ENCODE results near the gene MLLT3. TPM values are rescaled to one million over a fixed set of nuclear protein-coding genes. Genes with fewer than 3 reads are reported as not detected.

The MLLT3 gene
- total RNA-seq, 1 experiment from 2014 or later = 20.0 TPM

DNA sequence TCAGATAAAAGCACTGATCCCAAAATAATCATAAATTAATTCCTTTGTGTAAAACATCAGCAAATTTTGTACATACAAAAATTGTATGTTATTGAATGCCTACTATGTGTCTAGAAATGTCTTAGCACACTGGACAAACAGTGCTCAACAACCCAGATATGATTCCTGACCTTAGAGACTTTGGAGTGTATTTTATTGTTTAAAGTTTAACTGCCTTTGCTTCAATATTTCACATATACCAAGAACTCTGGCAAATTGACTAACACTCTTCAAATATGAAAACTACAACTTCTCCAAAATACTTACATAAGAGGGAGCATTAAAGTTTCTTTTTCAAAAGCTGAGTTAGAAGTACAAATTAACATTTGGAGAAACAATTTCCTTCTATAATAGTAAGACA is 231.9 kb downstream of the MLLT3 start:
- no peak for DNase-seq (ENCODE audit: low read depth)

DNA sequence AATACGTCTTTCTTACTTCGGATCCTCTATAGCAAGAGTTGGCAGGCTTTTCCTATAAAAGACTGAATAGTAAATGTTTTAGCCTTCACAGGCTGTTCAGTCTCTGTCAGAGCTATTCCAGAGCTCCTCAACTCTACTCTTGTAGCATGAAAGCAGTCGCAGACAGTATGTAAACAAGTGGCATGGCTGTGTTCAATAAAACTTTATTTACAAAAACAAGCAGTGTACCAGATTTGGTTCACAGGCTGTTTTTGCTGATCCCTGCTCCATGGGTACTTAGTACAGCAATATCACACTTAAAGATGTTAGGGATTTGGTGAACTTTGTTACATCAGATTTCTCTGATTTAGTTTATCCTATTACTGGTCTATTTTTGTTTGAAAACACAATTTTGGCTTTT is 235.2 kb downstream of the MLLT3 start:
- DNase-seq (ENCODE audit: low read depth) = no peak

DNA sequence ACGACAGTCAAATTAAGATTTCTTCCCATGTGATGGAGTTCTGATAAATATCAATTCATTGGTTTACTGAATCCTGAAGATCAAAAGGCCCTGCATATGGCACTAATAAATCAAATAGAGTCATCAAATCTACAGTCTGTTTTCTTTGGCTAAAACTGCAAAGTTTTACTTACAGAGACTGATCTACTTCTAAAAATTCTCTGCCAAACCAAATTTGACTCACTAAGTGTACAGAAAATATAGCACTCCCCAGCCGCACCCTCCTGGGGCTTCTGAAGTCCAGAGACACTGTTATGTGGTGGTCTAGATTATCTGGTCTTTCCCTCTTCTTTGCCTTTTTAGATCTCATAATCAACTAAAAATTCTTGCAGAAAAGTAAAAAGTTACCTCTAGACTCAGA is 237.7 kb downstream of the MLLT3 start:
- DNase-seq (ENCODE audit: low read depth) = no peak

DNA sequence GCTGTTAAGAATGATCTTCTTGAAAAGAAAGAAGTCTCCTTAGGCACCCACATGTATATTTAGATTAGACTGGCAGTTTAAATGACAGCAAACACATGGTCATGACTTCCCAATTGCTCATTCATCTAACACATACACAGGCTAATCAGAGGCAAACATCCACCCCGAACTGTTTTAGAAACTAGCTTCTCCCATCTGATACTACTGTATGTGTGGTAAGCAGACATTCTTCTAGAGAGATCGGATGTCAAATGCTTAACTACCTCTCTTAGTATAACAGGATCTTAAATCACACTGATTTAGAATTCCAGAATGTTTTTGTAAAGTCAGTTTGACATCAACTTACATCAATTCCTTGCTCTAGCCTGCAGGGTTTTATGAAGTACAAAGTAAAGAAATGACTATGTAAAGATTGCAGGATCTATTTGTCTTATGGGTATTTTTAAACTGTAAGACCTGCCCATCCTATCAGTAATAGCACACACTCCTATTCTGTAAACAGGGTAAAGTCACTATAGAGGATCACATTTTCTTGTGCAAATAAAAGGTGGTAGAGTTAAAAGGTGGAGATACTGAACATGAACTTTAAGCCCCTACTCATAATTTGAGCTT is 239.7 kb downstream of the MLLT3 start:
- DNase-seq (ENCODE audit: low read depth) = peak; percentile 34

DNA sequence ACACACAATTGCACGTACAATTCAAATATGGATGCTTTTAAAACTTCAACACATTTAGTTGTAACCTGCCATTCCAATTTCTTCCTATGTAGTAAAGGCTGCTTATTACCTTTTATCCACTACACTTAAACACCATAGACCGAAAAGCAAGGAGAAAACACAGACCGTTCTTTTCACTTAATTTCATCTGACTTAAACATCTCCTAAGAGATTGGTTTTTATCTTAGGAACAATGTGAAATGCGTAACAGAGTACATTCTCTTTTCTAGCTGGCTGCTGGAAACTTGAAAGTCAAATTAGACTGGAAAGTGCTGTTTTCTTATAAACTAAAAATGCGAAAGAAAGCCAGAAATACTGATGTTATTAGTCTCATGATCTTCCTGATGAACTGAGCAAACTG is 241.8 kb downstream of the MLLT3 start:
- no peak for DNase-seq (ENCODE audit: low read depth)

DNA sequence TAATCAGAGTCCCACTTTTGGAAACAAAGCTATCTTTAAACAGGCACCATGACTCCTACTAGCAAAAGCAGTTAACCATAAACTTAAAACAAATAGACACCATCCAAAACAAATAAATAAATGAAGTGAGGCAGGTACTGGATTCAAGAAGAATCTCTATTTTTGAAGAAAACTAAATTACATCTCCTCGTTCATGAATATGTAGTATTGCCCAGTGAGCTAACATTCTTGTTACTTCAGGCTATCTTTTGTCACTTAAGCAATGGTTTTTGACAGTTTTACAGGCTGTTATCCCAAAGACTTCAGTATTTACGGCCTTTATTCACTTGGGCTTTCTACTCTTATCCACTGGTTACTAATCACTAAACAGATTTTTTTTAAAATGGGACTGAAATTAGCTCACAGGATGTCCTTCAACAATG is 242.5 kb downstream of the MLLT3 start:
- DNase-seq (ENCODE audit: low read depth) = no peak

DNA sequence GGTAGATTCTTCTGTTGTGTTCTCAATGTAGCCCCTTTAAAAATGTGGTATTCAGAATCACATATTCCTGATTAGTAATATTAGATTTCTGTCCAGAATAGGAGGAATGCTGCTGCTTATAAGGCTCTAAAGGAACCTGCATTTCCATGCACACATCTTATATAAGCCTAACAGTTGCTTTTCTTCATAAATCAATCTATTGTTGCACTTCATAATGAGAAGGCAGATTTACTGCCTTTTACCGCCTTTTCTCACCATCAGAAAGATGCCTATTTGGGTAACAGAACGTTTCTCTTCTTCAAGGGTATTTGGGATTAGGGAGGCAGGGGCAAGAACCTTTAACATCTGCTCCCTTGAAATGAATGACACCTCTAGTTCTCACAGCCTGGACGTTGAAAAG is 243.4 kb downstream of the MLLT3 start:
- DNase-seq (ENCODE audit: low read depth) = no peak

DNA sequence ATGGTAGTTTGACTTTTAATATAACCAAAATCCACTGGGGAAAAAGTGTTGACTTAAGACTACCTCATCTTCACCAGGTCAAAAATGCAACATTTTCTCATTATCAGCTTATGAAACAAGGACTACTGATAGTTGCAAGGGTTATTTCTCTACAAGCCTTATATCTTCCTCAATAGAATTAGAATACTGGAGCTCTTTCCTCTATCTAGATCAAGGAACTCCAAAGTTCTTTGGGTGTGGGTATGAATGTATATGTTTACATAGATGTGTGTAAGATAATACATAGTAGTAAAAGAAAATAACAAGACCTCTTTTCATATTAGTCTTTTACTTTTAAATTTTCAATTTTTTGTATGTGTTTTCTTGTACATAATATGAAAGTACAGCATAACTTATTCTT is 244.5 kb downstream of the MLLT3 start:
- DNase-seq (ENCODE audit: low read depth) = no peak

DNA sequence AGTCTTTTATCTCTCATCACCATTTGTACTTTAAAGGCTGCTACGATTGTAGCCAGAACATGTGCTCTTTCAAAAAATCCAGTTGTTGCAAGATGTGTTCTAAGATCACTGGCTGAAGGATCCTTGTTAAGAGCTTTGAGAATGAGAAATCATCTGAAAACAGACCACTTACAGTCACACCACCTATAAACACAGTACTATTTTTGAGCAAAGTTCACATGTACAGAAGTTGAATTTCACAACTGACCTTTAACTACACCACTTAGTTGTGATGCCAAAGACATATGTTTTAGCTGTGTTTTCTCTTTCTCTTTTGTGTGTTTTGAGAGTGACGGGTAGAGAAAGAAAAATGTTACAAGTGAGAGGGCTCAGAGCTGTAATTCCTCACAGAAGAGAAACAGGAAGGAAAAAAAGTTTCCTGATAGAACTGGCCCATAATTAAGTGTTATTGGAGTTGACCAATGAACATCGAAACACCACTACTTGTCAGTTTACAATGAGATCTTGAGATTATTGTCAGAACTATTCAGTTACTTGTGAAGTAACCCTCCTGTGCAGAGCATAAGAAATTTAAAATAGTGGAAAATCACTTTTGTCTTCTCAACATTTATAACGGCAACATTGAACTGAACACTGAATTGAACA is 245.4 kb downstream of the MLLT3 start:
- no peak for DNase-seq (ENCODE audit: low read depth)

DNA sequence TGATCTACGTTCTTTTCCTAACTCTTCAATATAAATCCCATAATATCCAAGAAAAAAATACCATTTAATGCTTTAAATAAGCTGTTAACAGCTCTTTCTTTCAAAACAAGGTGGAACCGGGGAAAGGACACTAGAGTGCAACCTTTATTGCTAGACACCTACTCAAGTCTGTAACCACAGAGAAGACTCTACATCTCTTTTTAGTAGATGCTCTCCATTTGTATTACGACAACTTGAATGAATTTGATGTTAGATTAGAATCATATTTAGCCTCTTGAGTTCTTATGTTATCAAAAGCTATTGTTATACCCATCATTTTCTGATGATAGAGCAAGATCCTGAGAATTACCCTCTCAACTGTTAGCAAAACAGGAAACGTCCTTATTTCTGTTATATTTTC is 246.3 kb downstream of the MLLT3 start:
- no peak for DNase-seq (ENCODE audit: low read depth)

DNA sequence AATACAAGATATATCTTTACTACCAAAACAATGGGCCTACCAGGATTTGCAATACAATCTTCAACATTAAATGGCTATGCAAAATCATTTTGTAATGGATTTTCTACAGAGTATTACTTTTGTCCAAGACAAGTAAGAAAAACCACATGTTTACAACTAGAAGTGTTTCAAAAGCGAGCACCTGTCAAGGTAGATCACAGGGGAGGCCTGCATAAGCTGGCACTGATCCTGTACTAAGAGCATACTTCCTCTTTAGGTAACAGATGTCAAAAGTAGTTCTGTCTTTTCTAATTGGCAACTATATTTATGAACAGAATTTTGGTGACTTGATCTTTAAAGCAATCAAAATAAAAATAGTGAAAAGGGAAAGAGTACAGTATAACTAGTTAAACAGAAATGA is 249.0 kb downstream of the MLLT3 start:
- no peak for DNase-seq (ENCODE audit: low read depth)

DNA sequence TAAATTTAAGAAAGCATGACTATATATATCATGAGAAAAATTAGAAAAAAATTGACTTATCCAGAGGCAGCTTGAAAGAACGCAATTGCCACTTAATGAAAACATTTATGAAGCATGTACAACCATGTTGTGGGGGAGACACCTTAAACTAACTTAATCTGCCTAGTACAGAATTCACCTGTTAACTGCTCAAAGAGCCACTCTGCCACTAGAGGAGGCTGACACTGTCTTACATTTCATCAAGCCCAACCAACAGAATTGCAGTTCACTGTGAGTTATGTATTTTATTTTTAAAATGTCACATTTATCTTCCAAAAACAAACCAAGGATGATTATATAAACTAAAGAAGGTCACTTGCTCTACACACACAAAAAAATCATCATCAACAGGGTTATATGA is 252.9 kb downstream of the MLLT3 start:
- no peak for DNase-seq (ENCODE audit: low read depth)

DNA sequence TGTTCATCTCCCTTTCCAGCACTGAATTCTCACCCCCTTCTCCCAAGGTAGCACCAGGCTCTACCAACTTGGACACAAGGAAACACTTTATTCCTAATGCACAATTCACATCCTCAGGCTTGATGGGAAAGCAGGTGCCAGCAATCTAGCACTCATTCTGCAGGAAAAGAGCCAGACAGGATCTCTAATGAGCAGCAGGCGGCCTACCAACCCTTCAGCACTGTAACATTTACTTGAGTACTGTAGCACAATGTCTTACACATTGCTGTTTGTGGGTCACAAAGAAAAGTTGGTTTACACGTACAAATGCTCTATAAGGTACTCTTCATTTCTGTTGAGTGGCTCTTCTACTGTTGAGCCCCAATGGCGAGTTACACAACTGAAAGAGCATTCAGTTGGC is 254.4 kb downstream of the MLLT3 start:
- no peak for DNase-seq (ENCODE audit: low read depth)

DNA sequence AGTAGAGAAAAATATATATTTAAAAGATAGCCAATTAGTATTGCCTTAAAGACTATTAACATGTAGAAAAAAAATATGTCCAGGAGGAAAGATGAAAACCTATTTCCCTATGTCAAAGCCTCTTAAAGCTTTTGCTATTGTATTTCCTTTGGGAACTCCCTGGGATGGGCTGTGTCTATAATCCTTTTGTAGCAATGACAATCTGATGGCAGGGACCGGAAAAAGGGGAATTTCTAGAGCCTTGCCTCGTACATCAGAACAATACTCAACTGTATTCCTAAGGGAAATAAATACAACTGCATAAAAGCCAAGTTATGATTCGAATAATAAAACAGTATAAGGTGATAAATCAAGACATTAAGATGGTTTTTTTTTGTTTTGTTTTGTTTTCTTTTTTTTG is 257.3 kb downstream of the MLLT3 start:
- no peak for DNase-seq (ENCODE audit: low read depth)

DNA sequence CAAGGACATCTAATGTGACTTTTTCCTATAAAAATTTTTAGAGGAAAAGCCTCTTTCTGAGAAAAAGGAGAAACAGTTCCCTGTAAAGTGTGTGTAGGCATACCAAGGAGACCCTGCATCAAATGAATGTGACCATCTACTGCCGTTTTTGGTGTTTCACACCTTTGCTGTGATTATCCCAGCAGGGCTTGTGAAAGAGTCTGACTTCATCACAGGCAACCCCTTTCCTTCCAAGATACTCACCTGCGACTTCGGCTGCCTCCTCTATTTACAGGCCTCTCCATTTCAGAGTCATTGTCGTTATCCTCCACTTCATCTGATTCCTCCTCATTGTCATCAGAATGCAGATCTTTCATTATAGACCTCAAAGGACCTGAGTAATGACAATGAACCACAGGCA is 259.1 kb downstream of the MLLT3 start:
- DNase-seq (ENCODE audit: low read depth) = no peak

DNA sequence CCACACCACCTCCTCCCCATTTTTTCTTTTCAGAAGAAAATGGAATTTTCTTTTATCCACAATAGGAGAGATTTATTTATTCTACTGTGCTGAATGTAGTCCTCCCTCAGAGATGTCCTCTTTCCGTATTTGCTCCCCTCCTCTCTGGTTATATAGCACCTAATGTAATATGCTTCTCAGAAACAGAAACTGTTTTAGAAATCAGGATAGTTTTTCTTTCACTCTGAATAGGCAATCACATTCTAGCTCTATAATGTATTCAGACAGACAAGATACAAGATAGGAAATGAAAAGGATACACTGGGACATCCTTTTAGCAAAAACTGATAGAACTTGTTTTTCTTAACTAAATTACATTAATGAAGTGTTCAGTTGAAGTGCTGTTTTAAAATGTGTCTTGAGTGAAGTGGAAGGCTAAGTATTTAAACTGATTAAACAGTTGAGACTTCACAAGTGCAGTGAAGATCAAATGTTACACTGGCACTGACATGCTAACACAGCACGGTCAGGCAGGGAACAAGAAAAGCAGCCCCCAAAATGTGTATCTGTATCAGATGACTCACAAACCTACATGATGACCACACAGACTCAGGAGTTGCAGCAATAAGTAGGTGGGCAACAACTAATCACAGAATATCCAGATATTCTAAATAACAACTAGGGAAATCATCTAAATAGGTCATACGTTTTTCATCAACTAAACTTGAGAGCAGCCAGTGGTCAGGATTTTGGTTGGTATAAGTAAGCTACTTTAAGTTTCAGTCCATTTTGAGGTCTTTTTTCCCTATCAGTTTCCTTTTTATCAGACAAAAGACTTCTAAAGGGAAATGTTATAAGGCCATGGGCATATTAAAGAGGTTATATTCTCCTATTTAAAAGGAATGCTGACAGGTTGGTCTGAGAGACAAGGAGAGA is 260.4 kb downstream of the MLLT3 start:
- DNase-seq (ENCODE audit: low read depth) = no peak

DNA sequence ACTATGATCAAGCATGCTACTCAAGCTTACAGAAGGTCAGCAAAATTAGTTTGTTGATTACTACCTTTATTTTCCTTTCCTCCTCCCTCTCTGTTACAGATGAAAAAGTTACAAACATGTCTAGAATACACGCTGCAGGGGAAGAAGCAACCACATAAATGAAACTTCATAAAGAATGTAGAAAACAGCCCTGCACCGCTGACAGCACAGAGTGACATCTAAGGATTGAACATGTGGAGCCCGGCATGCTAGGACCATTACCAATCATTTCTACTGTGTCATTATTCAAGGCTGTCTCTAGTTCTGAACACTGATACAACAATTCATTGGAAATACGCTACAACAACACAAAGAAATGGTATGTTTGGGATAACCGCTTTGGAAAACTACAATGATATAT is 261.1 kb downstream of the MLLT3 start:
- no peak for DNase-seq (ENCODE audit: low read depth)

DNA sequence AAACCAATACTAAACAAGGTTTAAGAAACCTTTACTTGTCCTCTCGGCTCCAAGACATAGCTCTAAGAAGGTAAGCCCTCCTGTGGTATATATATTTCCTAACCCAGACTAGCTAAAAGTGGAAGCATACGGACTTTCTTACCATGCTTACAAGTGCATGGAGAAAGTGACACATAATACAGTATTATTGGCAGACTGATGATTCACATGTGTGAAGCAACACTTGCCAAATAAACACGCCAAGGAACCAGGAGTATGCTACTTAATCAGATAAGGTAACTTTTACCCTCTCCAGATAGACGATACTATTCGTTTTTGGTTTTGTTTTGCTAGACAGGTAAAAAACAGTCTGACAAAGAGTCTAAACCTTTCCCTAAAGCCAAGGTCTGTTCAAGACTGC is 264.1 kb downstream of the MLLT3 start:
- DNase-seq (ENCODE audit: low read depth) = peak; percentile 52

DNA sequence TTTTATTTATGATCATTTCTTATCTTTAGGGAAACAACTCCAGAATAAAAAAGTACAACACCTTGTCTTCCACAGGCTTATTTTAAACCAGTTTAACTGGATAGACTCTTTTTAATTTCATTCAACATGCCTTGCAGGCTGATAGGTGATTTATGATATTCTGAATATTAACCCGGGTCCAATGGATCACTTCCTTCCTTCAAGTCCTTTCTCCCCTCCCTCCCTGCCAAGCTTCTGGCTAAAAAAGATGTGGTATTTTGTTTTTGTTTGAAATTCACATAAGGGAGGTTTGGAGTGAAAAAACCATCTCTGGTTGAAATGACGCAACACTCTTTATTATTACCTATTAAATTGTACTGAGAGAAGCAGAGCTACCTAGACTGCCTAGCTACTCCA is 265.3 kb downstream of the MLLT3 start:
- no peak for DNase-seq (ENCODE audit: low read depth)

DNA sequence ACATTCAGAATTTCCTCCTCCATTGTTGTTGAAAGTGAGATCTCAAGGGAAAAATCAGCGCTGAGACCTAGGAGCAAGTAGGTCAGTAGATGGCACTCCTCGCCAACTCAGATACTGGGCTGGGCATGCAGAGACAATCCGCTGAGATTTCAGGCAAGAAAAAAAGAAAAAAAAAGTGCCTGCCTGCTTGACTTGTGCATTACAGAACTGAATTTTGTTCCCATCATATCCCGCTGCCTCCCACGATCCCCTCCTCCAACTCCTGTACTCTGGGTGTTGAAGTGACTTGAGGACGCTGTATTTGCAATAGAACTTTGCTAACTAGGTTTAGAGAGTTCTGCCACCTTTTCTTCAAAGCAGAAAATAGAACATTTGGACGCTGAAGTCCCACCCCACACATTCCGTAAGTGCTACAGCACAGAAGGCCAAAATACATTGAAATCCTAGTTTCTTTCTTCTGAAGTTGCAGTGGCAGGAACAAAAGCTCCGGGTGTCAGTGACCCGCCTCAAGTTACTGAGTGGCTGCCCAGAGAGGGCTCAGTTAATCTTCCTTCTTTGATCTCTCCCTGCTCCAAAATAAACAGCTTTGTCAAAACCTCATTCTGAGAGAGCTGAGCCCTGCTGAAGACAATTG is 265.8 kb downstream of the MLLT3 start:
- peak; percentile 78 for DNase-seq (ENCODE audit: low read depth)

DNA sequence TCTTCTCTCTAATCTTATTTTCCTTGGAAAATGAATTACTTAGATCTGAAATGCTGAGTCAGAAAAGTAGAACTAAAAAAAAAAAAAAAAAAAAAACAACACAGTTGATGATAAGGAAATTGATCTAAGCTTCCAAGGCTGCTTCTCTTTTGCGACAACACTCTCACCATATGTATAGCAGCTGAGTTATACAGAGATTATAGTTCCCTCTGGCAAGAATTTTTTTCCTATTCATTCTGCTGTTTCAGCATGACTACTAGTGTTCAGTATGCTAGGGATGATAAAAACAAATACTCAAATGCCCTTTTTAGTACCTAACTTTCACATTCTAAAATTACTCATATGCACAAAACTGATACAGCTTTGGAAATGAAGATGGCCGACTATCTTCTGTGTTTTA is 267.3 kb downstream of the MLLT3 start:
- no peak for DNase-seq (ENCODE audit: low read depth)

Data from HT1080 (cell line).